ENCODE measurements around the gene GID8.
"Not testable (repeated sequence)": the region's sequence is repeated elsewhere in the genome, so short reads cannot be mapped to it uniquely, and the experiment has no call there.

Gene GID8

GRCh38 chr20:62905536-62906117 is 32.3 kb upstream of the GID8 start:
- DNase-seq, result no peak

DNA sequence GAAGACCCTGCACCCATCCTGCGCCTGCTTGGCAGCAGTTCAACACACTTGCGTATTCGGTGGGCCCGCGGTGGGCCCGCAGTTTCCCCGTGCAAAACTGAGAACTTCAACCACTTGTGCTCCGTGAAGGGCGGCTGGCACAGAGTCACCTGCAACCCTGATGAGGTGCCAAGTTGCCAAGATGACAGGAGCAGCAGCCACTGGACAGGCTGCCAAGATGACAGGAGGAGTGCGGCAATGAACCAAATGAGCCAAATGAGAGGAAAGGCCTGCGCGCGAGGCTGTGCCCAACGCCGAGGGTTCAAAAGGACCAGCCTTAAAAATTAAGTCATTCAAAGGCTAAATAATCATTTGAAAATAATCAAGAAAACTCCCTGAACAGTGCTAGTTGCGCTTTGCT is 31.7 kb upstream of the GID8 start:
- no peak for DNase-seq

- no peak for DNase-seq
Observed at GRCh38 chr20:62906647-62907375, 31.1 kb upstream of the GID8 start.

DNA sequence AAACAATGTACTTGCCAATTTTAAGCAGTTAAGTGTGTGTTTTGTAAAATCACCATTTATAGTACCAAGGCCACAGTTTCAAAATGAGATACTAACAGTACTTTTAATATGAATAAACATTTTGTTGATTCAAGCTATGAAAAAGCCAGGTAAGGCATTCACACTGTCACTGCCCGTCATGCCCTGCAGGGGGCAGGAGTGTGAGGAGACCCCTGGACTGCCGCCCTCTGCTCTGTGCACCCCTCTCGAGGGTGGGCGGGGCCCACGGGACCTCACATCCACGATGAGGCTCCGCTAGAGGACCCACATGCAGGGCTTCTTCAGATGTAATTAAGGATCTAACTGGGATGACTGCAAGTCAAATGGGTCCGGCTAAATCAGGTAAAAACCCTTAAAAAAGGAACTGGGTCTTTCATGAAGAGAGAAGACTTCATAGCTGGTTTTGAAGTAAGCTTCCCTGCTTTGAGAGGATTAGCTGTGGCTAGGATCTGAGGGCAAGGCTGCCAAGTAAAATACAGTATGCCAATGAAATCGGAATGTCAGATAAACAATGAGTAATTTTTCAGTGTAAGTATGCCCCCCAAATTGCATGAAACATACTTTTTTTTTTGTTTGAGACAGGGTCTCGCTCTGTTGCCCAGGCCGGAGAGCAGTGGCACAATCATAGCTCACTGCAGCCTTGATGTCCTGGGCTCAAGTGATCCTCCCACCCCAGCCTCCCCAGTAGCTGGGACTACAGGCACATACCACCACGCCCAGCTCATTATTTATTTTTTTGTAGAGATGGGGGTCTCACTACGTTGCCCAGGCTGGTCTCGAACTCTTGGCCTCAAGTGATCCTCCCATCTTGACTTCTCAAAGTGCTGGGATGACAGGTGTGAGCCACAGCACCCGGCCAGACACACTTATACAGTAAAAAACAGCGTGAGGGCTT is 30.3 kb upstream of the GID8 start:
- no peak for DNase-seq

- DNase-seq, result no peak
Observed at GRCh38 chr20:62908971-62909791, 28.8 kb upstream of the GID8 start.

DNA sequence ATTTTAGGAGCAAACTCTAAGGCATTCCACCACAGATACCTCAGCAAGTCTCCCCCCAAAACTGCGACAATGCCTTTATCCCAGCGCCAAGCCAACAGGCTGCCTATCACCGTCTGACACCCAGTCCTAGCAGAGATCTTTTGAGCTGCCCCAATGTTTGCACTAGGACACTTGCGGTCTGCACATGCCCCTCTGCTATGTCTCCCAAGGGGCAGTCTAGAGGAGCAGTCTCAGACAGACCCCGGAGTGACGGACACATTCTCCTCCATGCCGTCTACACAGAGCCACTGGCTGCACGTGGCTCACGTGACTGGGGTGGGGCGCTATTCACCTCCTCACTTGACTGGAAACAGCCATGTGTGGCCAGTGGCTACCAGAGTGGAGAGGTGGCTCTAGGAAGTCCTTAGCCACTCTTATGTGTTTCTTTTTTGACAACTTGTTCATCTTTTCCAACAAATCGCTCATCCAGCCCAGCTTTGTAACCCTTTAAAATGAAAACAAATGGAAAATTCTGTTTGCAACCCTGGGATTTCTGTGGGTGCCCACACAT is 27.7 kb upstream of the GID8 start:
- no peak for DNase-seq

GRCh38 chr20:62910777-62911497 is 27.0 kb upstream of the GID8 start:
- DNase-seq, result no peak

DNA sequence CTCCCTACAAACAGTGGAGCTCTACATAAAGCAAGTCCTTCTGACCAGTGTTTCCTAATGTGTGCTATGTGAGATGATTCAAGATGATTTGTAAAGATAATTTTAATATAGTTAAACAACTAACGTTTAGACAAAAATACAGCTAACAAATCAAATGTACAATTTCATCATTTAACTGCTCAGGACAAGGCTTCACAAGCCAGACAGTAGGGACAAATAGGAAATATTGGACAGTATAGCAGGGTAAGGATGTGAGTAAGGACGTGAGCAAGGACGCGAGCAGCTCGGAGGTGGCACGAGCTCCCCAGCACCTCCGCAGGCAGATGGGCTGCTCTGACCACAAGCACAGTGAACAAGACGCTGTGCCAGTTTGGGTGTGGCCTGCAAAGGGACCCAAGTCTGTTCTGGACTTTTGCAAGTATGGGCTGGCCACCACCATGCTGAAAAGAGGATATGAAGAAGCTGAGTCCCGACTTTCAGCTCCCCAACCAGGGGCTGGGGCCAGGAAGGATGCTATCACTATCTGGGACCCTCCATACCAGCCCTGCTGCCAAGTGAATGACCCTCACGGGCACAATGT is 26.2 kb upstream of the GID8 start:
- no peak for DNase-seq

- no peak for DNase-seq
Observed at GRCh38 chr20:62913043-62913630, 24.8 kb upstream of the GID8 start.

DNA sequence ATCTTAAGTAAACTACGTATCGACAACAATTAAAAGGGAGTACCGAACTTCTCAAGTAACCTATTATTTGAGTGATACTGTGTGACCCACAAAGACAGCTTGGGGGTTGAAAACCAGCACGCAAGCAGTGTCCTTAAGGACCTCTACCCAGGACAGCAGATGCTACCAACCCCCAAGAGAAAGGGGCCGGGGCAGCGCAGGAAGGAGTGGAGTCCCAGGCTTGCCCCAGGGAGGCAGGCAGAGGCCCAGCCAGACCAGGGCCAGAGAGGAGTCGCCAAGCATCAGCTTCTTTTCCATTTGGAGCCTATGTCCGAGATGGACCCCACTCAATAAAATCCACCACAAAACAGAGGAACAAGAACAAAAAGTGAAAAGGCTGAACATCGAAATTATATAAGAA is 23.5 kb upstream of the GID8 start:
- no peak for DNase-seq

GRCh38 chr20:62914970-62915457 is 22.9 kb upstream of the GID8 start:
- no peak for DNase-seq

DNA sequence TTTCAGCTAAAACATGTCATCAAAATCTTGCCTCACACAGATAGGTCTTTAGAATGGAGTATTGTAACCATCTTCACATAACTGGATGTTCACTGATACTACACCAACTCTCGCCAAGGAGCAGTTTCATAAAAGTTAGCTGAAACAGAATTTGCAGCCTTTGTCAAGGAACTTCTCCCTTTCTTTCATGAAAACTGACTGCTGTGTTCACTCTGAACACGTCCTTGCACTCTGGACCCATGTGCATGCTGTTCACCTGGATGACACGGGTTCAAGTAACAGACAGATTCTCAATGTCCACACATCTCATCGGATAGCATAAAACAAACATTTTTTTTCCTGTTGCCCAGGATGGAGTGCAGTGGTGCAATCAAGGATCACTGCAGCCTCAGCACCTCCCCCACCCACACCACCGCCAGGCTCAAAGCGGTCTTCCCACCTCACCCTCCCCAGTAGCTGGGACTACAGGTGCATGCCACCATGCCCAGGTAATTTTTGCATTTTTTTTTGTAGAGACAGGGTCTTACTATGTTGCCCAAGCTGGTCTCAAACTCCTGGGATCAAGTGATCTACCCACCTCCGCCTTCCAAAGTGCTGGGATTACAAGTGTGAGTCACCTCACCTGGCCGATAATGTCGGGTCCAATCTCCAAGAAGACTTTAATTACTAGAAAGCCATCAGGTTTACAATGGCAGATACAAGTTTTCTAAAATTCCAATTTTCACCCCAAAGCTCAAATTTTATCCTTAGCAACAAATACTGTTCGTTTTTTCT is 21.1 kb upstream of the GID8 start:
- no peak for DNase-seq

- no peak for DNase-seq
Observed at GRCh38 chr20:62917720-62918119, 20.2 kb upstream of the GID8 start.

DNA sequence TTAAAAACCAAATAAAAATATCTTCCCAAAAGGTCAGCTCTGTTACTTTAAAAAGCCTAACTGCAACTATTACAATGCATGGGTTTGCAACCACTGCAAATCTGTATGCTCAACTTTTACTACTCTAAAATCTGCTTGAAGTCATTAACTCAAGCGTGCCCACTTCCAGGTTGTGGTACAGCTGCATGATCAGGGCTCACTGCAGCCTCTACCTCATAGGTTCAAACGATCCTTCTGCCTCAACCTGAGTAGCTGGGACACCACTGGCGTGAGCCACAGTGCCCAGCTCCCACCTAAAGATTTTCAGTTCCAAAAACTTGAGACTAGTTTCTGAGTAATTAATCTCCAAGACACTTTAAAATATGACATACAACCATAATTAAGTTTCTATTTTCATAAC is 19.8 kb upstream of the GID8 start:
- DNase-seq, result no peak

GRCh38 chr20:62918831-62919230 is 19.1 kb upstream of the GID8 start:
- no peak for DNase-seq

GRCh38 chr20:62920039-62920645 is 17.8 kb upstream of the GID8 start:
- DNase-seq, result no peak

DNA sequence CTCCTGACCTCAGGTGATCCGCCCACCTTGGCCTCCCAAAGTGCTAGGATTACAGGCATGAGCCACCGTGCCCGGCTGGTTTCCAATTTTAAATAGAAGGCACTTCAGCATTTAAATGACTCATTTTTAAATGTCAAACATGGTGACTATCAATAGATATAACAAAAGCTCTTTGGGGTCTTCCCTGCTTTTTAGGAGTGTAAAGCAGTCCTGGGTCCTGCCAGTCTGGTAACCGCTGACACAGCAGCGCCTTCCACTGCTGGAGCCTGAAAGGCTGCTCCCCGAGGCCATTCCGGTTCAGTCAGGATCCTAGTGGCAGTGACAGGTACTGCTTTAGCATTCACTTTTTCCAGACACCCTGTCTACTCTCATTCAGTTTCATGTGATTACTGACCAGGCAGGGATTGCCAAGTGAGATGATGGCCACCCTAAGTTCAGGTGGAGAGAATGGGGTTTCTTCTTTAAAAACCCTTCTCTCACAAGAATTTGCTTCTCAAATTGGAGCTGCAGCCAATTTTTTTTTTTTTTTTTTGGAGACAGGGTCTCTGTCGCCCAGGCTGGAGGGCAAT is 16.7 kb upstream of the GID8 start:
- DNase-seq, result peak; percentile 42

GRCh38 chr20:62922451-62922921 is 15.5 kb upstream of the GID8 start:
- DNase-seq, result no peak

DNA sequence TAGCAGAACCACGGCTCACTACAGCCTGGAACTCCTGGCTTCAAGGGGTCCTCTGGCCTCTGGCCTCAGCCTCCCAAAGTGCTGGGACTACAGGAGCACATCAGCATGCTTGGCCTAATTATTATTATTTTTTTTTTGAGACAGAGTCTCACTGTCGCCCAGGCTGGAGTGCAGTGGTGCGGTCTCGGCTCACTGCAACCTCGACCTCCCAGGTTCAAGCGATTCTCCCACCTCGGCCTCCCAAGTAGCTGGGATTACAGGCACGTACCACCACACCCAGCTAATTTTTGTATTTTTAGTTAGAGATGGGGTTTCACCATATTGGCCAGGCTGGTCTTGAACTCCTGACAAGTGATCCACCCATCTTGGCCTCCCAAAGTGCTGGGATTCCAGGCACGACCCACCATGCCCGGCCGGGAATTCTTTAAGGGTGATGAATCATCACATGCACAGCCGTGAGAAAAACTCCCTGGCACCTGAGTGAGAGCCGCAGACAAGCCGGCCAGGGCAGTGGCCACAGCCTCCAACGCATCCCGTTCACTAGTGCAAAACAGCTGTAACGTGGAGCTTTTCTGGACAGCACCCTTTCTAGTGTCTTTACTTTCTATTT is 14.8 kb upstream of the GID8 start:
- not testable (repeated sequence) for DNase-seq

Measured in NCI-H1048 (cell line).